PC-9 (cell line): Measurements from ENCODE around the gene ERBB4. TPM values are rescaled to one million over a fixed set of nuclear protein-coding genes. Genes with fewer than 3 reads are reported as not detected.
A peak's percentile ranks its signal among the peaks of the same experiment; 100 is the strongest.

Experiments used
- BruUV-seq: library from RNA; stranded (reverse); fragments of 400-500 nt; replicated peaks from 2 replicates; lab custom pipeline; 2021; lab: Mats Ljungman, UMichigan
- CTCF ChIA-PET: fragments of 300-600 bp; sonication (Branson Sonifier 250); formaldehyde crosslinking; loops from one replicate; lab custom pipeline; 2022; ENCODE audit warnings: antibody characterized with exemption; lab: Charles Lee
- POLR2A ChIA-PET: fragments of 300-600 bp; sonication (Branson Sonifier 250); formaldehyde crosslinking; loops from one replicate; lab custom pipeline; 2022; ENCODE audit warnings: antibody characterized with exemption; ENCODE audit not compliant: unreplicated experiment; lab: Charles Lee
- DNase-seq, 2 experiments: peaks; one replicate each; pipeline versions ENCODE4 v3.0.0 to v3.0.0-alpha.2; 2015 to 2022; ENCODE audit warnings: mixed read lengths in 1 of 2
- H2AFZ ChIP-seq: fragments of 200-600 bp; sonication (generic); 2 replicates; pipeline ENCODE4 v1.8.1; 2017; ENCODE audit warnings: antibody characterized with exemption
- H3F3A ChIP-seq: fragments of 200-600 bp; sonication (generic); 2 replicates; pipeline ENCODE4 v1.8.1; 2017; ENCODE audit warnings: antibody characterized with exemption, mild to moderate bottlenecking, low read depth; ENCODE audit not compliant: insufficient read depth
- H3K27ac ChIP-seq: fragments of 200-600 bp; sonication (generic); 2 replicates; pipeline ENCODE4 v1.6.1; 2016; ENCODE audit warnings: mixed run types
- H3K27me3 ChIP-seq: fragments of 200-600 bp; sonication (generic); 2 replicates; pipeline ENCODE4 v1.6.1; 2016; ENCODE audit warnings: low read depth, mixed run types; ENCODE audit not compliant: insufficient read depth
- H3K36me3 ChIP-seq: fragments of 200-600 bp; sonication (generic); 2 replicates; pipeline ENCODE4 v1.6.1; 2016; ENCODE audit warnings: low read depth, mixed run types
- H3K4me1 ChIP-seq: fragments of 200-600 bp; sonication (generic); replicated peaks from 2 replicates; pipeline ENCODE4 v1.6.1; 2016; ENCODE audit warnings: mixed run types; ENCODE audit not compliant: insufficient read depth
- H3K4me2 ChIP-seq: fragments of 200-600 bp; sonication (generic); 2 replicates; pipeline ENCODE4 v1.6.1; 2017; ENCODE audit warnings: mixed run types
- H3K4me3 ChIP-seq: fragments of 200-600 bp; sonication (generic); 2 replicates; pipeline ENCODE4 v1.6.1; 2016; ENCODE audit warnings: mixed run types
- H3K79me2 ChIP-seq: fragments of 200-600 bp; sonication (generic); 2 replicates; pipeline ENCODE4 v1.6.1; 2017; ENCODE audit warnings: low read depth, mixed run types
- H3K9me2 ChIP-seq: fragments of 200-600 bp; sonication (generic); 2 replicates; pipeline ENCODE4 v1.8.1; 2017; ENCODE audit warnings: mild to moderate bottlenecking; ENCODE audit not compliant: insufficient read depth
- H3K9me3 ChIP-seq: fragments of 200-600 bp; sonication (generic); 2 replicates; pipeline ENCODE4 v1.8.1; 2016; ENCODE audit warnings: low read depth; ENCODE audit not compliant: insufficient read depth
- H4K20me1 ChIP-seq: fragments of 200-600 bp; sonication (generic); 2 replicates; pipeline ENCODE4 v1.8.1; 2017; ENCODE audit not compliant: insufficient read depth
- EZH2 ChIP-seq: fragments of 200-600 bp; sonication (generic); IDR thresholded peaks from 2 replicates; pipeline ENCODE4 v1.8.0; 2017; ENCODE audit warnings: antibody characterized with exemption, low read depth
- intact Hi-C: fragments of 100-400 bp; cut with micrococcal nuclease; formaldehyde crosslinking; loops from one replicate; pipeline ENCODE4 v1.10.0; 2022; ENCODE audit not compliant: unreplicated experiment
- total RNA-seq: library from RNA; stranded (reverse); gene quantifications from 2 replicates; pipeline ENCODE4 v1.2.3, GENCODE V29; 2021
- TF ChIP-seq, protein P1 (sequence below): fragments of 200-600 bp; sonication (generic); conservative IDR thresholded peaks from 2 replicates; pipeline ENCODE4 v1.6.1; 2017; ENCODE audit warnings: mixed run types, antibody characterized with exemption, mild to moderate bottlenecking, moderate library complexity

The ERBB4 gene
- total RNA-seq, 1 experiment from 2014 or later, result not detected

GRCh38 chr2:211881449-211881848 is 657.2 kb downstream of the ERBB4 start:
- Histone ChIP-seq H2AFZ (no peak overlapping the region), H3K9me2 (no peaks in the 10 kb centered on the region), H3K27ac (no peak overlapping the region), H3K9me3 (no peaks in the 10 kb centered on the region), H4K20me1 (no peaks in the 10 kb centered on the region), H3K4me2 (no peak overlapping the region), H3K4me3 (no peak overlapping the region), H3K4me1 (no peaks in the 10 kb centered on the region), H3K36me3 (no peaks in the 10 kb centered on the region), H3K79me2 (no peaks in the 10 kb centered on the region), H3K27me3 (no peaks in the 10 kb centered on the region), H3F3A (no peaks in the 10 kb centered on the region)
- DNase-seq, result no peak
- no TSS peak for BruUV-seq
- ChIA-PET CTCF (no interaction called here), POLR2A (no interaction called here)
- intact Hi-C loops, result no loop called here
- TF ChIP-seq, protein P1, sequence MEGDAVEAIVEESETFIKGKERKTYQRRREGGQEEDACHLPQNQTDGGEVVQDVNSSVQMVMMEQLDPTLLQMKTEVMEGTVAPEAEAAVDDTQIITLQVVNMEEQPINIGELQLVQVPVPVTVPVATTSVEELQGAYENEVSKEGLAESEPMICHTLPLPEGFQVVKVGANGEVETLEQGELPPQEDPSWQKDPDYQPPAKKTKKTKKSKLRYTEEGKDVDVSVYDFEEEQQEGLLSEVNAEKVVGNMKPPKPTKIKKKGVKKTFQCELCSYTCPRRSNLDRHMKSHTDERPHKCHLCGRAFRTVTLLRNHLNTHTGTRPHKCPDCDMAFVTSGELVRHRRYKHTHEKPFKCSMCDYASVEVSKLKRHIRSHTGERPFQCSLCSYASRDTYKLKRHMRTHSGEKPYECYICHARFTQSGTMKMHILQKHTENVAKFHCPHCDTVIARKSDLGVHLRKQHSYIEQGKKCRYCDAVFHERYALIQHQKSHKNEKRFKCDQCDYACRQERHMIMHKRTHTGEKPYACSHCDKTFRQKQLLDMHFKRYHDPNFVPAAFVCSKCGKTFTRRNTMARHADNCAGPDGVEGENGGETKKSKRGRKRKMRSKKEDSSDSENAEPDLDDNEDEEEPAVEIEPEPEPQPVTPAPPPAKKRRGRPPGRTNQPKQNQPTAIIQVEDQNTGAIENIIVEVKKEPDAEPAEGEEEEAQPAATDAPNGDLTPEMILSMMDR, result no peak
- no peak for TF ChIP-seq EZH2

GRCh38 chr2:211879323-211879722 is 659.3 kb downstream of the ERBB4 start:
- no peak for DNase-seq
- Histone ChIP-seq H3K79me2 (no peaks in the 10 kb centered on the region), H3K27me3 (no peaks in the 10 kb centered on the region), H3K4me1 (no peaks in the 10 kb centered on the region), H3K4me2 (no peak overlapping the region), H3K27ac (no peak overlapping the region), H4K20me1 (no peaks in the 10 kb centered on the region), H3F3A (no peaks in the 10 kb centered on the region), H3K36me3 (no peaks in the 10 kb centered on the region), H3K9me2 (no peaks in the 10 kb centered on the region), H3K4me3 (no peak overlapping the region), H2AFZ (no peak overlapping the region), H3K9me3 (no peaks in the 10 kb centered on the region)
- intact Hi-C loops, result no loop called here
- BruUV-seq, result no TSS peak
- ChIA-PET CTCF (no interaction called here), POLR2A (interaction anchor here (0.7 kb wide), 1 partner anchor 1225 kb away, joined by 8 read pairs; no protein-coding TSS in a partner anchor)
- no peak for TF ChIP-seq EZH2
- TF ChIP-seq, protein P1, result peak; percentile 47

DNA sequence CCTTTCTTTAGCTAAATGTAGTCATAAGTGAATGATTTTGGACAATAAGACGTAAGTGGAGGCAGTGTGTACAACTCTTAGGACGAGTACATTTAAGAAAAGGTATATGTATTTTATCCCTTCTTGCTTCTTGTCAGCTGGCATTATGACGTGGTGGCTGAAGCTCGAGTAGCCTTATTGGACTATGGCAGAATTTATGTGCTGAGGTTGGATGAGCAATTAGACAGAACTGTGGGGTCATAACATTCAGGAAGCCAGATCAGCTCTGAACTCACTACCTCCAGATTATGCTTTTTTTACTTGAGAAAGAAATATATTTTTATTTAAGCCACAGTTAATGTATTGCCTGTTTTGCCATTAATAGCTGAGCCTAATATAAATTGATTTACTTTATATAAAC is 661.5 kb downstream of the ERBB4 start:
- Histone ChIP-seq H3K4me1 (no peaks in the 10 kb centered on the region), H4K20me1 (no peaks in the 10 kb centered on the region), H2AFZ (no peak overlapping the region), H3K4me3 (no peak overlapping the region), H3K36me3 (no peaks in the 10 kb centered on the region), H3K27me3 (no peaks in the 10 kb centered on the region), H3F3A (no peaks in the 10 kb centered on the region), H3K9me3 (no peaks in the 10 kb centered on the region), H3K4me2 (no peak overlapping the region), H3K9me2 (no peaks in the 10 kb centered on the region), H3K27ac (no peak overlapping the region), H3K79me2 (no peaks in the 10 kb centered on the region)
- CTCF ChIA-PET, result no interaction called here
- no peak for DNase-seq
- POLR2A ChIA-PET, result interaction anchor here (0.5 kb wide), 1 partner anchor 317 kb away, joined by 8 read pairs; no protein-coding TSS in a partner anchor
- intact Hi-C loops, result no loop called here
- no TSS peak for BruUV-seq
- TF ChIP-seq, protein P1, result no peak
- no peak for TF ChIP-seq EZH2
